NT2/D1 (cell line): Measurements from ENCODE around the gene PRKG1.

ENCODE experiments used
- SUZ12 ChIP-seq: IDR thresholded peaks from 2 replicates; pipeline ENCODE4 v1.6.1; 2011; ENCODE audit not compliant: insufficient read length, insufficient read depth; ENCODE audit errors: extremely low read depth
- YY1 ChIP-seq: IDR thresholded peaks from 2 replicates; pipeline ENCODE4 v1.6.1; 2011; ENCODE audit not compliant: insufficient read length, insufficient read depth
- ZNF274 ChIP-seq: IDR thresholded peaks from 2 replicates; pipeline ENCODE4 v1.6.1; 2011; ENCODE audit warnings: mild to moderate bottlenecking, low read depth, low read length

GRCh38 chr10:51112013-51112412, 37.7 kb downstream of the PRKG1 start:
- TF ChIP-seq SUZ12 = no peak
- TF ChIP-seq ZNF274 = no peak
- TF ChIP-seq YY1 = no peak
